Natural killer cell (primary cell): Measurements from ENCODE around the gene LMX1B. TPM values are rescaled to one million over a fixed set of nuclear protein-coding genes. Genes with fewer than 3 reads are reported as not detected.

Source experiments
- ATAC-seq, 3 donors: fragments of 150-1000 bp in 2 of 3; fragments of 200-7000 bp in 1 of 3; cut with Tn5 transposase; 1 replicate in 1 of 3; 2 replicates in 2 of 3; pipeline ENCODE4 v1.10.0; 2021; ENCODE audit warnings: mild to moderate bottlenecking in 2 of 3, moderate library complexity in 2 of 3
- DNase-seq, 2 donors: peaks; one replicate each; pipeline versions ENCODE4 v3.0.0 to v3.0.0-alpha.2; 2013 to 2021; ENCODE audit warnings: mixed read lengths in 1 of 2
- H3K27ac ChIP-seq: one replicate; pipeline ENCODE4 v1.5.1; 2013; ENCODE audit warnings: mild to moderate bottlenecking, low read length
- H3K27me3 ChIP-seq: one replicate; pipeline ENCODE4 v1.6.1; 2013; ENCODE audit warnings: low read length; ENCODE audit not compliant: control insufficient read depth, insufficient read depth
- H3K36me3 ChIP-seq: one replicate; pipeline ENCODE4 v1.6.1; 2013; ENCODE audit warnings: low read length; ENCODE audit not compliant: control insufficient read depth, insufficient read depth
- H3K4me1 ChIP-seq: one replicate; pipeline ENCODE4 v1.6.1; 2013; ENCODE audit warnings: low read length; ENCODE audit not compliant: control insufficient read depth, insufficient read depth
- H3K4me3 ChIP-seq: one replicate; pipeline ENCODE4 v1.5.1; 2013; ENCODE audit warnings: low read length
- H3K9me3 ChIP-seq: one replicate; pipeline ENCODE4 v1.6.1; 2013; ENCODE audit warnings: low read length; ENCODE audit not compliant: control insufficient read depth, insufficient read depth
- H3K27ac Mint-ChIP-seq, 2 donors: one replicate each; pipeline ENCODE4 v1.8.0; 2022; ENCODE audit warnings: mild to moderate bottlenecking in 2 of 2, mixed read lengths in 2 of 2, moderate library complexity in 1 of 2
- H3K27me3 Mint-ChIP-seq, 2 donors: one replicate each; pipeline ENCODE4 v1.8.0; 2022; ENCODE audit warnings: low read depth in 2 of 2, mixed read lengths in 2 of 2
- H3K36me3 Mint-ChIP-seq: one replicate; pipeline ENCODE4 v1.8.0; 2022; ENCODE audit warnings: mixed read lengths
- H3K4me1 Mint-ChIP-seq, 2 donors: one replicate each; pipeline ENCODE4 v1.8.0; 2022; ENCODE audit warnings: mixed read lengths in 2 of 2
- H3K4me3 Mint-ChIP-seq: one replicate; pipeline ENCODE4 v1.8.0; 2022; ENCODE audit warnings: mild to moderate bottlenecking, moderate library complexity, mixed read lengths
- H3K9me3 Mint-ChIP-seq, 2 donors: one replicate each; pipeline ENCODE4 v1.8.0; 2022; ENCODE audit warnings: mixed read lengths in 2 of 2
- CTCF ChIP-seq: fragments of 200-600 bp; IDR thresholded peaks from one replicate; pipeline ENCODE4 v1.8.0; 2022; ENCODE audit warnings: antibody characterized with exemption
- WGBS: methylation state at CpG from one replicate; pipeline ENCODE4 v1.1.7; 2013; ENCODE audit warnings: missing lambda C conversion rate; ENCODE audit not compliant: insufficient coverage; 5-methylcytosine and 5-hydroxymethylcytosine counted together
- intact Hi-C: fragments of 100-400 bp; cut with micrococcal nuclease; formaldehyde crosslinking; loops from one replicate; pipeline ENCODE4 v1.14.2; 2022
- total RNA-seq, 4 donors: library from RNA; stranded (reverse); fragments of 120-200 nt in 1 of 4; gene quantifications; one replicate each; pipeline versions ENCODE4 v1.2.3 to v1.2.4, GENCODE V29; 2013 to 2022

The LMX1B gene
- total RNA-seq, 3 donors from 2014 or later (not counting 1 experiment from before 2014, with no cell fraction given) = not detected

DNA sequence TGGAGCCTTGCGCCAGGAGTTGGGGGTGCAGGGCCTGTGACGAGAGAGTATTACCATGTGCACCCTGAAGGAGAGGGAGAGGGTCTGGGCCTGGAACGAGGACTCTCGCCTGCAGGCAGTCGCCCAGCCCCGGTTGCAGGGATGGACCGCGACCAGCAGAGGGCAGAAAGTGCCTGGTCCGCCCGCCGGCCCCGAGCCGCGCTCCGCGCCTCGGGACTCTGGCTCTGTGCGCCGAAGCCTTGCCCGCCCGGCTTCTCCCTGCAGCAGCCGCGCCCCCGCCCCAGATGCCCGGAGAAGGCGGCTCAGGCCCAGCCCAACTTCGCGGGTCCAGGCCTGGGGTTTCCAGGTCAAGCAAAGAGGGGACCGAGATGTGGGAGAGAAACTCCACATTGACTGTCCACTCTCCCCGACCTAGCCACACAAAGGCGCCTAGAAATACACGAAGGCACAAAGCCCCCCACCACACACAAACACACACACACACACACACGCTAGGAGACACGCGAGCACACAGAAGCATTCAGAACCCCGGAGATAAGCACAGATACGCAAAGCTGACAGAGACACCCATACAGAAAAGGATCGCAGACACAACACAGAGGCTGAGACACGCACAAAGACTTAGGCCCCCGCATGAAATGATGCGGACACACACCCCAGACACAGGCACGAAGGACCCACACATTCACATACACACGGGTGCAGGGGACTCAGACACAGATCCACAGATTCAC is 2.0 kb upstream of the LMX1B start:
- Mint-ChIP-seq H3K4me1 (peaks cover 7 to 24% of the 10 kb centered on the region in 2 donors), H3K4me3 (peak overlapping the region; percentile 54), H3K27me3 (peaks cover 34 to 52% of the 10 kb centered on the region in 2 donors), H3K27ac (peak overlapping the region in 1 of 2 donors; percentile 21), H3K9me3 (no peaks in the 10 kb centered on the region), H3K36me3 (no peaks in the 10 kb centered on the region)
- Histone ChIP-seq H3K4me3 (no peak overlapping the region), H3K36me3 (no peaks in the 10 kb centered on the region), H3K27me3 (peaks cover 51% of the 10 kb centered on the region), H3K4me1 (peaks cover 33% of the 10 kb centered on the region), H3K27ac (no peak overlapping the region), H3K9me3 (no peaks in the 10 kb centered on the region)
- peak; percentile 91 for TF ChIP-seq CTCF
- DNase-seq = peak; percentile 73 to 79
- WGBS = 3% methylated on average over 43 of the region's 43 CpGs
- ATAC-seq = peak; percentile 79 to 85 (median 80)
- intact Hi-C loops = loop anchor here (1.0 kb wide), 2 partner anchors 79 to 170 kb away; no protein-coding TSS in a partner anchor

DNA sequence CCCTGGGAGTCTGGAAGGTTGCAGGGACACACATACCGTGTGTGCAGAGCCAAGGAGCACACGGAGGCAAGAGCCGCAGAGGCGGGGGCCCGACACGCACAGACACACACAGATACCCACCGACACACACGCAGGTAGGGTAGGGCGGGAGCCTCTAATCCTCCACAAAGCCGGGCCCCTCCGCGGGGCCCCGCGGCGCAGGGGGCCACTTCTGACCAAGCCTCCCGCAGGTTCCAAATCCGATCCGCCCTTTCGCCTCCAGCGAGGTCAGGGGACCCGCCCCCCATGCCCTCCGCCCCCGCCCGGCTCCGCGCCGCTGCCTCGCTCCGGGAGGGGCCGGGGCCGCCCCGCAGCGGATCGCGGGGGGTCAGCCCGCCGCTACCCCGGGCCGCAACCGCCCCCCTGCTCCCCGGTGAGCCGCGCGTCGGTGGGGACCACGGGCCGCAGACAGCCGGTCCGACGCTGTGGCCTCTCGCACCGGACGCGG is 1.4 kb upstream of the LMX1B start:
- Mint-ChIP-seq H3K27me3 (peaks cover 40 to 53% of the 10 kb centered on the region in 2 donors), H3K36me3 (no peaks in the 10 kb centered on the region), H3K27ac (peak overlapping the region in 1 of 2 donors; percentile 21), H3K4me3 (peak overlapping the region; percentile 54), H3K4me1 (peaks cover 7 to 24% of the 10 kb centered on the region in 2 donors), H3K9me3 (no peaks in the 10 kb centered on the region)
- ATAC-seq = no peak
- H3K4me1 ChIP-seq = peaks cover 33% of the 10 kb centered on the region
- no peak overlapping the region for H3K4me3 ChIP-seq
- TF ChIP-seq CTCF = no peak
- no peak for DNase-seq
- intact Hi-C loops = no loop called here
- no peaks in the 10 kb centered on the region for H3K36me3 ChIP-seq
- H3K9me3 ChIP-seq = no peaks in the 10 kb centered on the region
- WGBS = 2% methylated on average over 54 of the region's 54 CpGs
- no peak overlapping the region for H3K27ac ChIP-seq
- peaks cover 58% of the 10 kb centered on the region for H3K27me3 ChIP-seq

- H3K36me3 Mint-ChIP-seq = no peaks in the 10 kb centered on the region
- peaks cover 46 to 54% of the 10 kb centered on the region in 2 donors for H3K27me3 Mint-ChIP-seq
- WGBS = 6% methylated on average over 60 of the region's 68 CpGs
- H3K4me3 Mint-ChIP-seq = peak overlapping the region; percentile 68
- Histone ChIP-seq H3K4me3 (no peak overlapping the region), H3K27ac (no peak overlapping the region), H3K27me3 (peaks cover 58% of the 10 kb centered on the region), H3K36me3 (no peaks in the 10 kb centered on the region), H3K4me1 (peaks cover 33% of the 10 kb centered on the region), H3K9me3 (no peaks in the 10 kb centered on the region)
- H3K4me1 Mint-ChIP-seq = peaks cover 9 to 26% of the 10 kb centered on the region in 2 donors
- TF ChIP-seq CTCF = no peak
- intact Hi-C loops = no loop called here
- ATAC-seq (no peak), DNase-seq (no peak)
- no peaks in the 10 kb centered on the region for H3K9me3 Mint-ChIP-seq
- H3K27ac Mint-ChIP-seq = peak overlapping the region; percentile 18 to 65
These were observed 701 bp upstream of the LMX1B start for GRCh38 chr9:126612813-126613641.
